Stimulated activated CD4-positive, alpha-beta T cell treated with anti-CD3 and anti-CD28 coated beads, TNF-alpha, amount 100 ng/mL, for 24 hours (primary cell): ENCODE data around the gene UBA52.
"Not testable (repeated sequence)": the region's sequence is repeated elsewhere in the genome, so short reads cannot be mapped to it uniquely, and the experiment has no call there.

ENCODE experiments used
- DNase-seq, 3 experiments: peaks; one replicate each; pipeline ENCODE4 v3.0.0-alpha.2; 2020; ENCODE audit warnings: low read depth in 3 of 3

UBA52 gene

DNA sequence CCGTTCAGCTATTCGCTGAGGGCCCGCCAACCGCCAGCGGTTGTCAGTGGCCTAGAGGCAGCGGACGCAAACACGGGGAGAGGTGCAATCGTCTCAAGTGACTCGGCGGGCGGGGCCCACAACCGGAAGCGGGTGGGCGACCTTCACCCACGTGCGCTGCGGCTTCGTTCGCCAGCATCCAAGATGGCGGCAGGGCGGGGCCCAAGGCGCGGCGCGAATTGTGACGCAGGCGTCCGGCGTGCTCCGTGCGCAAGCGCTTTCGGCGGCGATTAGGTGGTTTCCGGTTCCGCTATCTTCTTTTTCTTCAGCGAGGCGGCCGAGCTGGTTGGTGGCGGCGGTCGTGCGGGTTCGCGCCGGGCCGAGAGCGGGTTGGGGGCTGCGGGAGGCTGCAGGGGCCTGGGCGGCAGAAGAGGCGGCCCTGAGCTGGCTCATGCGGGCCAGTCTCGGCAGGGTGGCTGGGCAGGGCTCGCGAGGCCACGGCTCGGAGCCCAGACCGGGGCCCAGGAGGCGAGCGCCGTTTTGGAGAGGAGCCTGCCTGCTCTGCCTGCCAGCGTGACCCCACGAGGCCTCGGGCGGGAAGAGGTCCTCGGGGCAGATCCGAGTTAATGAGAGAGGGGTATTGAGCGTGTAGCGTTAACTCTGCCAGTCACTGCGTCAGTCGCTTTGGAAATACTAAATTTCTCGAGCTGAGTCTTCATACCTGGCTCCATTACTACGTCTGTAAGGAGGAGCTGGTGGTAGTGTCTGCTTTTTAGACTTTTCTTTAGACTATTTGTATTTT is at the start of gene UBA52:
Gene UBA52, plus strand, starts transcription at position 294 of the 781 bp plus-strand sequence. CDS start 1,444 bp downstream, outside the sequence.
- DNase-seq: peak; percentile 96 to 99 (median 98)

DNA sequence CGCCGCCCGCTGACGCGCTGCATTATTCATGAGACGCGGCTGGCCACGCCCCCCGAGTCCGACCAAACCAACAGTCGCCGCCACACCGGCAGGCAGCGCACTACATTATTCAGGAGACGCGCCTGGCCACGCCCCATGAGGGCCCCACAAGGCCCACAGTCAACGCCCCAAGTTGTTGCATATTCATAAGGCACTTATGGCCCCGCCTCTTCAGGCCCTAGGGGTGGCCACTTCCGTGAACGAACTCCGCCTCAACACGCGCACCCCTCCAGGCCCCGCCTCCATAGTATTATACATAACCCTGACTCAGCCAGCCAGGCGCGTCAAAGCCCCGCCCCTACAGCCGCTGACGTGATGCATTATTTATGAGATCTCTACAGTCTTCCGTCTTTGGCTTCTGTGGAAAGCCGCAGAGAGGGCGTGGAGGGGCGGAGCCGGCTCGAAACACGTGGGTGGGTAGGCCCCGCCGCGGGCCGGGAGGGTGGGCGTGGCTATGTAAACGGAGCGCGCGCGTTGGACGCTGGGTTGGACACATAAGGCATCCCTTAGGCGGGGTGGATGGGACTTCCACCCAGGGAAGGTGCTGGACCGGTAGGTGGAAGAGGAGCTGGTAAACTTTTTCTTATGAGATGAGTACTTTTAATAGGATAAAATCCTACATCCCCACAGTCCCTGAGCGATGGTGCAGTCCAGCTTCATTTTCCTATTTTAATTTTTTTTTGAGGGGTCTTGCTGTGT is 49.4 kb upstream of the UBA52 start:
- peak; percentile 100 for DNase-seq

DNA sequence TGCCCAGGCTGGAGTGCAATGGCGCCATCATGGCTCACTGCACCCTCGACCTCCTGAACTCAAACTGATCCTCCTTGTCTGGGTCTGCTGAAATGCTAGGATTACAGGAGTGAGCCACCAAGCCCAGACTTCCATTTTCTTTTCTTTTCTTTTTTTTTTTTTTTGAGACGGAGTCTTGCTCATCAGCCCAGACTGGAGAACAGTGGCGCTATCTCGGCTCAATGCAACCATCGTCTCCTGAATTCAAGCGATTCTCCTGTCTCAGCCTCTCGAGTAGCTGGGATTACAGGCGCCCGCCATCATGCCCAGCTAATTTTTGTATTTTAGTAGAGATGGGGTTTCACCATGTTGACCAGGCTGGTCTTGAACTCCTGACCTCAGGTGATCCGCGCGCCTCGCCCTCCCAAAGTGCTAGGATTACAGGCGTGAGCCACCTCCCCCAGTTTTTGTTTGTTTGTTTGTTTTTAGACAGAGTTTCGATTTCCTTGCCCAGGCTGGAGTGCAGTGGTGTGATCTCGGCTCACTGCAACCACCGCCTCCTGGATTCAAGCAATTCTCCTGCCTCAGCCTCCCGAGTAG is 48.7 kb upstream of the UBA52 start:
- not testable (repeated sequence) for DNase-seq

DNA sequence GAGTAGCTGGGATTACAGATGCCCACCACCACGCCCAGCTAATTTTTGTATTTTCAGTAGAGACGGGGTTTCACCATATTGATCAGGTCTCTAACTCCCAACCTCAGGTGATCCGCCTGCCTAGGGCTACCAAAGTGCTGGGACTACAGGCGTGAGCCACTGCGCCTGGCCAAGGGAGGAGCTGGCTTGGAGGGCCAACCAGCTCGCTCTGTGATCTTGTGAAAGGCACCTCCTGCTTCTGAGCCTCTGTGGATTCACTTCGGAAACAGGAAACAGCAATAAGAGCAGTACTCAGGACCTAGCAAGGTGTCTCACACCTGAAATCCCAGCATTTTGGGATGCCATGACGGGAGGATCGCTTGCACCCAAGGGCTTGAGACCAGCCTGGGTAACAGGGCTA is 47.8 kb upstream of the UBA52 start:
- no peak for DNase-seq

DNA sequence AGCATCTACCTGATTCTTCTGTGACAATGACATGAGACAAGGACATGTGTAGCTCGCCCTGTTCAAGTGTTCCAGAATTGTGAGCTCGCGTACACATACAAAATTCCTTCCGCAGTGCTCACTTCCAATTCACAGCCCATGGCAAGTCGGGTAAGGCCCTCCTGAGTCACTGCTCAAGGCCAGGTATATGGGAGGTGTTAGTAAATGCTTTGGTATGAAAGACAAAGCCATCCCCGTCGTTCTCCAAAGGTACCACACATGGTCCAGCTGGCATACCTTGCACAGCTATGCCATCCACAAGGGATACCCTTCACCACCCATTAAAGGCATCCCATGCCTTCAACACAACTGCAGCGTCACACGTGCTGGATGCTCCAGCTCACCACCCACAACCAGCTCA is 45.3 kb upstream of the UBA52 start:
- no peak for DNase-seq

DNA sequence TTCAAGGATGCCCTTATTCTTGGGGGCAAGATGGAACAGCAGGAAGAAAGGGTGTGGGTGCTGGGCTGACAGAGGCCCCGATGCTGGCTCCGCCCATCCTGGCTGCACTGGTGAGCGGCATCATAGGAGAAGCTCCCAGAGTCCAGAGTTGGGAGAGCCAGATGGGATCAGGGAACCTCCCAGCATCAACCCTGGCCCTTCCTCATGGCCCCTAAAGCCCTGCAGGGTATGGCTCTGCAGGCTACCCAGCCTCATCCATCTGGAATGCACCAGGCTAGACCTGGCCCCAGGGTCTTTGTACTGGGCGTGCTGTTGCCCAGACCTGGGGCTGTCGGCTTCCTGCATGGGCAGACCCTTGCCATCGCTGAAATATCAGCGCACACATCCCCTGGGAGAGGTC is 41.9 kb upstream of the UBA52 start:
- no peak for DNase-seq

DNA sequence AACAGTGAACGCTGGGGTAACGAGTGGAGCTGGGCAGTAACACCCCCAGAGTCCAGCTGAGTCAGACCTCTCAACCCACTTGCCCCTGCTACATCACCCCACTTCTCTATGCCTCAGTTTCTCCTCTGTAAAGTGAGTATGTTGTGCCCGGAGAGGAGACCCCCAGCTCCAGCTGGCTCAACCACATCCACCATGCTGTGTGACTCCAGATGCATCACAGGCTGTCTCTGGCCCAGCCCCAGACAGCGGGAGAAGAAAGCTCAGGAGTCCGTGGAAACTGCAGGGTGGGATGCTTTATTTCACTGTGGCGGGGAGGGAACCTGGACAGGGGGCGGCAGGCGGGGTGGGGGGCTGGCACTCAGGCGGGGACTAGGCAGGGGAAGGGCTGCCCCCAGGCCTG is 40.2 kb upstream of the UBA52 start:
- no peak for DNase-seq

DNA sequence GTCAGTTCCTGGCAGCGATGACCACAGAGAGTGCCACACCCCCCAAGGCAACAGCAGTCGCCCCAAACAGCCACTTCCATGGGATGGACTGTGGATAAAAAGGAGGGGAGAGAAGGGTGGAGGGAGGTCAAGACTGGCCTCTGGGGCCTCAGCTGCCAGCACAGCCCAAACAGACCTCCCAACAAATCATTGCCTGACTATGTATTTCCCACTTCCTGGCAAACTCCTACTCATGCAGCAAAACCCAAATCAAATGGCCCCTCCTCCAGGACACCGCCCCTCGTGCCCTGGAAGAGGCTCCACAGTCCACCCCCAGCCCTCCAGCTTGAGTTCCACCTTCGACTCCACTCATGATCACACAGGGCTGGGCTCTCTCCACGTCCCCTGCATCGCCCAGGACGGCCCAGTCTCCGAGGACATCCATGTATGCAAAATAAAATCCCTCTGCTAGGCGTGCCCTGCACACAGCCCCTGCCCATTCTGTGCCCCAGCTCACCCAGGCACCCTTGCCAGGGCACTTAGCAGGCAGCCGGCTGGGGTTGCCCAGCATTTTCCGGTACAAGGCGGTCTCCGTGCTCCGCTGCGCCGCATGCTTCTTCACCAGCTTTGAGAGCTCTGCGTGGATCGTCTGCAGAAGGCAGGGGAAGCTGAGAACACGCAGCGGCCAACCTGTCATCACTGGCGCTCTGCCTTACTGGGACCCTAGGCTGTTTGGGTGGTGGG is 39.3 kb upstream of the UBA52 start:
- DNase-seq: no peak

DNA sequence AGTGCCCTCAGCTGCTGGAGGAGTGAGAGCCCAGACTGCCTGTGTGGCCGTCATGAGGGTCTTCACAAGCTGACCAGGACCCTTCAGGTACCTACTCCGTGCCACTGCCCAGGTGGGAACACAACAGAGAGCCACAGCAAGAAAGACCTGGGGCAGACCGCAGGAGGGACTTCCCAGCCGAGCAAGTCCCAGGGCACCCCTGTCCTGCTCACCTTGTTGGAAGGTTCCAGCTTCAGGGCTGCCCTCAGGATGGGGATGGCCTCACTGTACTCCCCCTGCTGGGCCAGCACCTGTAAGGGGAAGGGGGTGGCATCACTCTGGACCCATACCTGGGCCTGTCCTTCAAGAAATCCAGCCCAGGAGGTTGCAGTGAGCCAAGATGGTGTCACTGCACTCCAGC is 38.6 kb upstream of the UBA52 start:
- no peak for DNase-seq

DNA sequence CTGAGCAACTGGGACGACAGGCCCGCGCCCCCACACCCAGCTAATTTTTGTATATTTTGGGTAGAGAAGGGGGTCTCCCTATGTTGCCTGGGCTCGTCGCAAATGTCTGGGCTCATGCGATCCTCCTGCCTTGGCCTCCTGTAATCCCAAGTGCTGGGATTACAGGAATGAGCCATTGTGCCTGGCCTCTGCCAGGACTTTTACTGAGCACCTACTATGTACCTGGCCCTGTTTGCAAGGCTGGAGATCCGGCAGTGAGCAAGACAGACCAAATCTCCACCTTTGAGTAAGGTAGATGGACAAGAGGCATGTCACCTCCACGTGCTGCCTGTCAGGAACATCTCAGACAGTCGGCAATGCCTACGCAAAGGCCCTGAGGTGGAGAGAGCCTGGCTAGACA is 35.2 kb upstream of the UBA52 start:
- no peak for DNase-seq

DNA sequence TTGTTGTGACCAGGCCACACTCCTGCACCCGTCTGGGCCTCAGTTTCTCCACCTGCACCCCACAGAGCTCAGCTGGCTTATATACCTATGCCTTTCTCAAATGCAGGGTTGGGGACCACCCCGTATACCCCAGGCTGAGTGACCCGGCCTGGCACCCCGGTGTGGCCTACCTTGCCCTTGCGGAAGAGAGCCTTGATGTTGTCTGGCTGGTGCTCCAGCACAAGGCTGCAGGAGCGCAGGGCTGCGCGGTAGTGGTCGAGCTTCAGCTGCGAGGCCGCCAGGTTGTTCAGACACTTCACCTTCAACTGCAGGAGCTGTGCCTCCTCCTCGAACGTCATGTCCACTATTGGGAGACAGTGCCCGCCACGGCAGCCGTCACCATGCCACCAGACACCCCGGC is 34.2 kb upstream of the UBA52 start:
- no peak for DNase-seq

DNA sequence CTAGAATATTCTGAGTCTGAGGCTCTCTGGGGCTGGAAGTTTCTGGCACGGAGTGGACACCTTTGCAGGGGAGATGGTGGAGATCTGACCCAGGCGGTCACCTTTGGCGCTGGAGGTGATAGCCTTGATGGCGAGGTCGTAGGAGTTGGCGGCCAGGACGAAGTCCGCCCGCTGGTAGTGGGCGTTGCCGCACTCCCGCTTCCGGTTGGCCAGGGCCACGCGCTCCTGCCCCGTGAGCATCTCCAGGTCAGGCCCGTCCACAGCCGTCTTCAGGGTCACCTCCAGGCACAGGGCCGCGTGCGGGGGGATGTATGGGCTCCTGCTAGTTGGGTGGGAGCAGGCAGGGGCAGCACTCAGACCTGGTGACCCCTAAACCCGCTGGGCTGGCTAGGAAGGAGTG is 33.5 kb upstream of the UBA52 start:
- no peak for DNase-seq

DNA sequence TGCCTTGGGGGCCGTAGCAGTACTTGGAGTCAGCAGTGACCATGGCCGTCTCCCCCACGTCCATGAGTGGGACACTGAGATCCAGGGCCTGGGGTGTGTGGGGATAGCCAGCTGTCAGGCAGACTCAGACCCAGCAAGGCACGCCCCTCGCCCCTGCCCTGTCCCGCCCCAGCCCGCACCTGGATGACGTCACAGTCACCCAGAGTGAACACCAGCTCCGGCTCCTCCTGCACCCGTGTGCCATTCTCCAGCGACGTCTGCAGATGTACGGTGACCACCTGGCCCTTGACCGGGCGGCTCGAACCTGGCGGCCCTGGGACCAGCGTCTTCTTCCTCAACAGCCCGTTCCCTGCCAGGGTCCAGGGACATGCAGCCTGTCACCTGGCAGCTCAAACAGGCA is 32.3 kb upstream of the UBA52 start:
- no peak for DNase-seq

DNA sequence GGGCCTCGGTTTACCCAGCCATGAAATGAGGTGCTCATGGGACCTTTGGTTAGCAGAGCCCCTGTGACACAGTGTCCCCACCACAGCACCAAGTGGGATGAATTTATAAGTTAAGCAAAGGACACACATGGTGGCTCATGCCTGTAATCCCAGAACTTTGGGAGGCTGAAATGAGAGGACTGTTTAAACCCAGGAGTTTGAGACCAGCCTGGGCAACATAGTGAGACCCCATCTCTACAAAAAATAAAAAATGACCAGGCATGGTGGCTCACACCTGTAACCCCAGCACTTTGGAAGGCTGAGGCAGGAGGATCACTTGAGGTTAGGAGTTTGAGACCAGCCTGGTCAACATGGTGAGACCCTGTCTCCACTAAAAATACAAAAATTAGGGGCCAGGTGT is 31.5 kb upstream of the UBA52 start:
- DNase-seq: not testable (repeated sequence)

DNA sequence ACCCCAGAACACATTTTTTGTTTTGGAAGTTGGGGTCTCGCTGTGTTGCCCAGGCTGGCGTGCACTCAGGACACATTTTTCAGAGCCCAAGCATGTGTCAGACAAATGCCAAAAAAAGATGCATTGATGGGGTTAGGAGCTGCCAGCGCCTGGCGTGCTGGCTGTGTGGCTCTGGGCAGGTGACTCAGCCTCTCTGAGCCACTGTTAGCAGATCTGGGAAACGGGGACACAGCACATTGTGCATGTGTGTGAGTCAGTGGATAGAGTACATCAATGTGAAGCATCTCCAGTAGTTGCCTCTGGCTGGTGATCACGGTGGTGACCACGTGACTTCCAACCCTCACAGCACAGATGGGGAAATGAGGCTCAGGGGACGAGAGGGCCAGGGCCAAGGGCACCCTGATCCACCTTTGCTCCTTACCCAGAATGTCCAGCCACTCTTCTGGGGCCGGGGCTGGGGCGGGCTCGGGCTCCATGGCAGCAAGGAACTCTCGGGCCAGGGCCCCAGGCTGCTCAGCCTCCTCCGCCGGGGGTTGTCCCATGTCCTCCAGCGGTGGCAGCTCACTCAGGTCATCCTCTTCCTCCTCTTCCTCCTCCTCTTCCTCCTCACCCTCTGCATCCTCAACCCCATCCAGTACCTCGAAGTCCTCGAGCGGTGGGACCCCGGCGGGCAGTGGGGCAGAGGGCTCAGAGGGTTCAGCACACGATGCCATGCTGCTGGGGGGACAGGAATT is 30.2 kb upstream of the UBA52 start:
- DNase-seq: peak in 1 of 3 experiments; percentile 12

DNA sequence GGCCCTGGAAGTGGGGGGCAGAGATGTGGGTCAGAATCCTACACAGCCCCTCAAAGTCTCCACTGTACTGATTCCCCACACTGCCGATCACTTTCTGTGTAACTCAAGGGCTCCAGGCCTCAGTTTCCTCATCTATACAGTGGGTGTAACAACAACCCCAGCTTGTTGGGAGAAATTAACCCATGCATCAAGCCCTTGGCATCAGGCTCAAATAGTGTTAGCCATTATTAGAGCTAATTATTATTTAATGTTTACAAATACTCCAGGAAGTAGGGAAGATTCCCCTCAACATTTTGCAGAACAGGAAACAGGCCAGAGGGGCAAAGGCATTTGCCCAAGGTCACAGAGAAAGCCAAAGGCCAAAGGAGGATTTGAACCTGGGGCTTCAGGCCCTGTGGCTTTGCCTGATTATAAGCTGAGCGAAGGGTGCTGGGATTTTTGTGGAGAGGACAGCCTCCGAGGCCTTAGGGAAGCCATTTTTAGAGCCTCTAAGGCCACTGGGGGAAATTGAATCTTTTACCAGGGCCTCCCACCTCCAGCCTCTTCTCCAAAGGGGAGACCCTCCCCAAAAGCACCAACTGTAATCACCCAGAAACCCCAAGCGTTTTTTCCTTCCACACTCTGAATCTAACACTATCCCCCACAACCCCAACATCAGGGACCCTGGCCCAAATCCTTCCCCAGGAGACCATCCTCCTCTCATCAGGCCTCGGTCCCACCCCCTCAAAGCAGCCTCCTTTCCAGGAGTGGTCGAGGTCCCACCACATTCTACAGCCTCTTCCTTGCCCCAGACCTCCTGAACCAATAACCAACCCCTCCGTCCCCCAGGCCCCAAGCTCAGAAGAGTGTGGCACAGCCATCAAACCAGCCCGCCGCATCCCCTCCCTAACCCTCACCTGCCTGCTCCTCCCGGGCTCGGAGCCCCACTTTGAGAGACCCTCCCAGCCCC is 29.4 kb upstream of the UBA52 start:
- DNase-seq: no peak

DNA sequence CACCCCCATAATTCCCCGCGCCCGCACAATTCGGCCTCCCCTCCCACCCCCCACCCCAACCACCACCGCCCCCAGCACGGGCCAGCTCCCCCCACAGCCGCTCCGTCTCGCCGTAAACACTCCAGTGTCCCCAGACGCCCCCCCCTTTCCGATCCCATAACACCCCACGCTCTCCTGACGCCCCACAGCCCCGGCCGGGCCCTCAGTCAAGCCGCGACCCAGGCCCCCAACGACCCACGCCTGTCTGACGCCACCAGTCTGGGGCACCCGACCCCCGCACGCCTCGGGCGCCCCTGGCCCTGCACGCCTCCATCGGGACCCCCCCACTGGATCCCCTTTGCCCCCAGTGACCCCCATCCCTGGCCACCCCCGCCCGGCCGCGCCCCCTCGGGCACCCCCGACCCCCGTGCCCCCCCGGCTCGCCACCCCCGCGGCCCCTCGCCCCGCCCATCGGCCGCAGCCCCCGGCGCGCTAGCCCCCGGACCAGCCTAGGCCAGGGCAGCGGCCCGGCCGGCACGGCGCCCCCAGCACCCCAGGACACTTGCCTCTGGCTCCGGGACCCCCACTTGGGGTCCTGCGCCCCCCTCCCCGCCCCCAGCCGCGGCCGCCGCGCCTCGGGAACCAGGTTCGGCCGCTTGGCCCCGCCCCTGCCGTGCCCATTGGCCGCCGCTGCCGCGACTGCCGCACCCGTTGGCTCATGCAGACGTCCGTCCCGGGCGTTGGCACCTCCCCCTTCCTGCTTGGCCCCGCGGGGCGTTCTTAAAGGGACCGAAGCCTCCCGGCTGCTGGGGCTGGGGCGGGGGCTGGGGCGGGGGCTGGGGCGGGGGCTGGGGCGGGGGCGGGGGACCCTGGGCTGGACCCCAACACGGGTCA is 28.5 kb upstream of the UBA52 start, which contains the start of gene FKBP8:
Gene FKBP8, minus strand, starts transcription at position 633 of the 873 bp plus-strand sequence. CDS start 1,603 bp downstream, outside the sequence.
- DNase-seq: peak; percentile 89 to 96 (median 91)

DNA sequence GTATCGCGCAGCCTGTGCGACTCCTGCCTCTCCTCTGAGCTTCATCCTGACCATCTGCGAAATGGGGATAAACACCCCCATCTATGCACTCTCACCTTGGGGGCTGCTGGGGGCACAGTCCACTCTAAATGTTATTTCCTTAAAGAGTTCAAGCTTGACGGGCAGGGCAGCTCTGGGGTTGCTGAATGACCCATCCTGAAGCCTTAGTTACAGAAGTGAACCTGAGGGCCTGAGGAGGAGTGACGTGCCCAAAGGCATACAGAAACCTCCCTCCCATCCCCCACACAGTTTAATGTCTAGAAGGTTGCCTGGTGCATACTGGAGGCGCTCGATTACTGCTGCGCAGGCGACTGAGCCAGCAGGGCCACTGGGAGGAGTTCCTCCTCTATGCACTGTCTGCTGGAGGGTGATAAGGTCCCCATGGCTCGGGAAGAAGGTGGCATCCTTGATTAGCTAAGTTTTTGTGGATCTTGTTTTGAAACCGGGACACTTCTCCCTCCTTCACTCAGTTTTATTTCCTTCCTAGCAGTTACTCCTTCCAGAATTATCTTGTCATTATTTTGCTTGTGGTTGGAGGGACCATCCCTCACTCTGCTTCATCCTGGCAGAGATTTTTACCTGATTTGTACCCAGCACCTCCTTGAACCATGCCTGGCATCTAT is 27.7 kb upstream of the UBA52 start:
- DNase-seq: peak; percentile 51 to 69 (median 65)

DNA sequence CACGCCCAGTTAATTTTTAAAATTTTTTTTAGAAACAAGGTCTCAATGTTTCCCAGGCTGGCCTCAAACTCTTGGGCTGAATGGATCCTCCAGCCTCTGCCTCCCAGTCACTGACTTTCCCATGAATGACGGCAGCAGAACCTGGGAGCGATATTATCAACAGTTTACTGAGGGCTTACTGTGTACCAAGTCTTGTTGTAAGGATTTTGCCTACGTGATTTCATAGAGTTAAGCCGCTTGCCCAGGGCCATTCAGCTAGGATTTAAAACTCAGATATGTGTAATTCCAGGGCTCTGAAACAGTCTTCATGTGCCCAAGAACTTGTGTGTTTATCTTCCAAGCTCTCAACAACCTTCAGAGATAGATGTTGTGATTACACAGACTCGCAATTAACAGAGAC is 20.0 kb upstream of the UBA52 start:
- DNase-seq: no peak
